ENCODE measurements around the gene AMT. TPM values are rescaled to one million over a fixed set of nuclear protein-coding genes. Genes with fewer than 3 reads are reported as not detected.

The AMT gene
- total RNA-seq, 1 donor from 2014 or later, result 4.8 TPM

DNA sequence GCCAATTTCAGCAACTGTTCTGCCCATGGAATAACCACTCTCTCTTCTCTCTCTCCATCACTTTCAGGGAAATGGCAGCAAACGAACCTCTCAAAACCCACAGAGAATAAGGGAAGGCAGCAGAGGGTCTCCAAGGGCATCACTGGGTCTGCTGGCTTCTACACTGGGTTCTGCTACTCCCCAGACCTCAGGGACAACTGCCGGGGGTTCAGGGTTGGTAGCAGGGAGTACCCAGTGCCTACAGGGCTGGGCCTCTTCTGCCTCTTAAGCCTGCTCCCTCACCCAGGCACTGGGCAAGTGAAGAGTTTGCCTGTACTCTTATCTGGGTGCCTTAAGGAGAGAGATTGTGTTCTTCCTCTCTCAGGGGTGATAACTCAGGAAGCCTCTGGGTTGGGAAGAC lies 7.5 kb downstream of the AMT start:
- Mint-ChIP-seq H3K9me3 (ENCODE audit: low read depth) (no peaks in the 10 kb centered on the region), H3K27ac (ENCODE audit: unreplicated experiment) (peak overlapping the region; percentile 45)

DNA sequence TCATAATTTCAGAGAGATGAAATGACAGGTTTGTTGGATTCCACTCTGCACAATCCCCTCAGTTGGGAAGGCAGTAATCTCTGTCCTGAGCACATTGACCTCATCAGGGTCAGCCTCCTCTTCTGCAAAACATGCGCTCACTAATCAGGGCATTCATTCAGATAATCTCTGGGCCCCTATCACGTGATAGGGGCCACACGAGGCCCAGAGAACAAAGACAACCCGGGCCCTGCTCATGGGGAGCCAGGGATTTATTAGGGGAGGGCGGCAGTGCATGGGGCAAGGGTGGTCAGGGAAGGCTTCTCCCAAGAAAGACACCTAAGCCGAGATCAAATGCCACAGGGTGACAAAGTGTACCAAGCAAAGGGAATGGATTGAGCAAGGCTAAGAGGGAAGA lies 8.9 kb downstream of the AMT start:
- DNase-seq (ENCODE audit: low spot score), result no peak
- Mint-ChIP-seq H3K27ac (ENCODE audit: unreplicated experiment) (peak overlapping the region; percentile 95), H3K4me1 (ENCODE audit: low read depth) (peaks cover 50% of the 10 kb centered on the region), H3K9me3 (ENCODE audit: low read depth) (no peaks in the 10 kb centered on the region), H3K27me3 (ENCODE audit: low read depth) (no peaks in the 10 kb centered on the region), H3K36me3 (ENCODE audit: low read depth) (peaks cover 9% of the 10 kb centered on the region), H3K4me3 (ENCODE audit: unreplicated experiment) (peak overlapping the region; percentile 93)
- TF ChIP-seq, protein P1, sequence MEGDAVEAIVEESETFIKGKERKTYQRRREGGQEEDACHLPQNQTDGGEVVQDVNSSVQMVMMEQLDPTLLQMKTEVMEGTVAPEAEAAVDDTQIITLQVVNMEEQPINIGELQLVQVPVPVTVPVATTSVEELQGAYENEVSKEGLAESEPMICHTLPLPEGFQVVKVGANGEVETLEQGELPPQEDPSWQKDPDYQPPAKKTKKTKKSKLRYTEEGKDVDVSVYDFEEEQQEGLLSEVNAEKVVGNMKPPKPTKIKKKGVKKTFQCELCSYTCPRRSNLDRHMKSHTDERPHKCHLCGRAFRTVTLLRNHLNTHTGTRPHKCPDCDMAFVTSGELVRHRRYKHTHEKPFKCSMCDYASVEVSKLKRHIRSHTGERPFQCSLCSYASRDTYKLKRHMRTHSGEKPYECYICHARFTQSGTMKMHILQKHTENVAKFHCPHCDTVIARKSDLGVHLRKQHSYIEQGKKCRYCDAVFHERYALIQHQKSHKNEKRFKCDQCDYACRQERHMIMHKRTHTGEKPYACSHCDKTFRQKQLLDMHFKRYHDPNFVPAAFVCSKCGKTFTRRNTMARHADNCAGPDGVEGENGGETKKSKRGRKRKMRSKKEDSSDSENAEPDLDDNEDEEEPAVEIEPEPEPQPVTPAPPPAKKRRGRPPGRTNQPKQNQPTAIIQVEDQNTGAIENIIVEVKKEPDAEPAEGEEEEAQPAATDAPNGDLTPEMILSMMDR (IDR thresholded peaks at IDR 0.05), result no peak

More for the DNA sequence above, 7.5 kb downstream of the AMT start:
- H3K4me1 Mint-ChIP-seq (ENCODE audit: low read depth), result peaks cover 38% of the 10 kb centered on the region
- peaks cover 9% of the 10 kb centered on the region for H3K36me3 Mint-ChIP-seq (ENCODE audit: low read depth)
- no peaks in the 10 kb centered on the region for H3K27me3 Mint-ChIP-seq (ENCODE audit: low read depth)
- DNase-seq (ENCODE audit: low spot score), result no peak
- TF ChIP-seq, protein P1 (IDR thresholded peaks at IDR 0.05), result no peak
- H3K4me3 Mint-ChIP-seq (ENCODE audit: unreplicated experiment), result no peak overlapping the region

DNA sequence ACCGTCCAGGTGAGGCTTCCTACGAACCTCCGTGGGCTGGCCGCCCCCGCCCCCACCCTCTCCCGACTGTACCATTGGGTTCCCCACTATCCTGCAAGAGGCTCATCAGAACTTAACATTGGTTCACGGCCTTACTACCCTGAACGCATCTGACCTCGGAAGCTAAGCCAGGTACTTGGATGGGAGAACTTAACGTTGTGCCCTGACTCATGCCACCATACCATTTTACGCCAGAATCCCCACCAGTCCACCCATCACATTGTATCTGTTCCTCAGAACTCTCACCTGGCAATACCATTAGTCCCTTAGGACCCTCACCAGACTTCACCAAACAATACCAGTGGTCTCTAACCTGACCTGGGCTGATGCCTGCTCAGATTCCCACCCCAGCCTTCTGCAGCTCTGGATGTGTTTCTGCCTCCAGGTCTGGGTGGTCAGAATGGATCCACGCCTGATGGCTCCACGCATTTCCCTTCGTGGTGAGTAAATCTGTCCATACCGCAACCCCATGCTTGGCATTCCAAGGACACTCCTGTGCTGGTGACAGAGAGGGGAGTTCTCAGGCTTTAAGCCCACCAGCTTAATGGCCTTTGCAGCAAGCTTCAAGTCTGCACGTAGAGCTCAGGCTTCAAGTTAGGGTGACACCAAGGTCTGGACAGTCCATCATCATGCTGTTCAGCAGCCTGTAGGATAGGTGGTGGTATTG lies 9.5 kb downstream of the AMT start:
- TF ChIP-seq, protein P1 (IDR thresholded peaks at IDR 0.05), result peak; percentile 25
- no peaks in the 10 kb centered on the region for H3K9me3 Mint-ChIP-seq (ENCODE audit: low read depth)
- DNase-seq (ENCODE audit: low spot score), result no peak
- no peaks in the 10 kb centered on the region for H3K27me3 Mint-ChIP-seq (ENCODE audit: low read depth)
- H3K27ac Mint-ChIP-seq (ENCODE audit: unreplicated experiment), result peak overlapping the region; percentile 95
- peaks cover 51% of the 10 kb centered on the region for H3K4me1 Mint-ChIP-seq (ENCODE audit: low read depth)
- peaks cover 9% of the 10 kb centered on the region for H3K36me3 Mint-ChIP-seq (ENCODE audit: low read depth)
- H3K4me3 Mint-ChIP-seq (ENCODE audit: unreplicated experiment), result peak overlapping the region; percentile 93

DNA sequence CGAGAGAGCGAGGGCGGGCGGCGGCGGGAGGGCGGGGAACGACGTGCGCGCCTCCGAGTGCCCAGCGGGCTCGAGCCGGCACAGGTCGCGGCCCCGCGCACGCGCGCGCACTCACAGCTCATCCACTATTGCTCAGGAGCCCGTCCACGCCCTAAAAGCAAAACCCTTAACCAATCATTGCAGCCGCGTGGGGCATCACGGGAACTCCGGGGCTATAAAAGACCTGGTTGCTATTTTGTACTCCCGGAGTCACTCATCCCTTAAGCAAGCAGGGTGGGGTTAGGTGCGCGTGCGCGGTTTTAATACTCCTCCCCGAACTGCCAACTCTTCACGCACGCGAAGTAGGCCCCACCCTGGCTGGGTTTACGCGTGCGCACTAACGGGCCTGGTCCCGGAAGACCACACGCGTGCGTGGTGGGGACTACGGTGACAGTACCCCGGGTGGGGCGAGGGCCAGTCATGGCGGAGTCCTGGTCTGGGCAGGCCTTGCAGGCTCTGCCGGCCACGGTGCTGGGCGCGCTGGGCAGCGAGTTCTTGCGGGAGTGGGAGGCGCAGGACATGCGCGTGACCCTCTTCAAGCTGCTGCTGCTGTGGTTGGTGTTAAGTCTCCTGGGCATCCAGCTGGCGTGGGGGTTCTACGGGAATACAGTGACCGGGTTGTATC lies 10.2 kb downstream of the AMT start, which contains the start of the genes RHOA and TCTA:
Gene RHOA (minus strand): TSS at position 9 of the 664 bp plus-strand sequence. CDS start 36,387 bp downstream, outside the sequence.
Gene TCTA (plus strand): TSS at position 456 of the 664 bp plus-strand sequence. CDS start 4 bp downstream, at position 460.
- Mint-ChIP-seq H3K27ac (ENCODE audit: unreplicated experiment) (peak within 1 kb of the TSS; percentile 97), H3K4me3 (ENCODE audit: unreplicated experiment) (peak within 1 kb of the TSS; percentile 93), H3K36me3 (ENCODE audit: low read depth) (peaks cover 9% of the 10 kb centered on the region), H3K9me3 (ENCODE audit: low read depth) (no peaks in the 10 kb centered on the region), H3K4me1 (ENCODE audit: low read depth) (peaks cover 57% of the 10 kb centered on the region), H3K27me3 (ENCODE audit: low read depth) (no peaks in the 10 kb centered on the region)
- TF ChIP-seq, protein P1 (IDR thresholded peaks at IDR 0.05), result no peak
- DNase-seq (ENCODE audit: low spot score), result peak; percentile 100

DNA sequence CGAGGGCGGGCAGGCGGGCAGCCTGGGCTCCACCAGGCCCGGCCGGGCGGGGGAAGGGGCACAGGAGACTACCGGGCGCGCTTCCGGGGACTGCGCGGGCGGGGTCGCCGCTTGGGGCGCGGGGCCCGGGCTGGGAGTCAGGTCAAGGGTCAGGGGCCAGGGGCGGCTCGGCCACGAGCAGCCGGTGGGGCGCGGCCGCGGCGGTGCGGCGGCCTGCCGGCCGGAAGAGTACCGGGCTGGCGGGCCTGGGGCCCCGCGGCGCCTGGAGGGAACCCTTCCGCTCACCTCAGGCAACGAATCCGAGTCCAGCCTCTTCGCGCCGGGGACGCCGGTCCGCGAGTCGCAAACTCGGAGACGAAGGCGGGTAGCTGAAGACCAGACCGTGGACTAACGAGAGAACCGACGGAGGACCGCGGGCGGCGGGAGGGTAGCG lies 10.7 kb downstream of the AMT start:
- no peak for DNase-seq (ENCODE audit: low spot score)
- TF ChIP-seq, protein P1 (IDR thresholded peaks at IDR 0.05), result no peak
- Mint-ChIP-seq H3K9me3 (ENCODE audit: low read depth) (no peaks in the 10 kb centered on the region), H3K36me3 (ENCODE audit: low read depth) (peaks cover 9% of the 10 kb centered on the region), H3K27me3 (ENCODE audit: low read depth) (no peaks in the 10 kb centered on the region), H3K4me3 (ENCODE audit: unreplicated experiment) (peak overlapping the region; percentile 93), H3K27ac (ENCODE audit: unreplicated experiment) (peak overlapping the region; percentile 97), H3K4me1 (ENCODE audit: low read depth) (peaks cover 62% of the 10 kb centered on the region)
